ENCODE data around the gene ENOSF1. TPM values are rescaled to one million over a fixed set of nuclear protein-coding genes. Genes with fewer than 3 reads are reported as not detected.
"Not testable (repeated sequence)": the region's sequence is repeated elsewhere in the genome, so short reads cannot be mapped to it uniquely, and the experiment has no call there.

Gene ENOSF1
- total and polyA plus RNA-seq, 8 donors = 24.0 to 114 (median 70.5) TPM

DNA sequence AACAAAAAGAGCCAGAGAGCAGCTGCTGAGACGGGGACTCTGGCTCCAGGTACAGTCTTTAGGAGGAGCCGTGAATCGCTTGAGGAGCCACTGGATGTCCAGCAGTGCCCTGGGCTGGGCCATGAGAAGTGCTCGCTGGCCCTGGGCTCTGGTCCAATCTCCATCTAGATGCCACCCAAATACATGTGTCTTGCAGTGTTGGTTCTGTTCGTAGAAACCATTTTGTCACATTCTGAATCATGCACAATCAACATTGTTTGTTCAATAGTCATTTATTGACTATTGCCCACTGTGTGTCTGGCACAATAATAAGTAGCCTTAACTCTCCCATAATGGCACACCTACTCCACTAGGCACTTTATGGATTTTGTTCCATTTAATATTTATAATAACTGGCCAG is 28.9 kb downstream of the ENOSF1 start:
- DNase-seq = no peak
- Histone ChIP-seq H3K36me3 (peaks cover 22 to 76% (median 67%) of the 10 kb centered on the region in 4 donors), H3K27ac (peak overlapping the region in 2 of 5 donors; percentile 27 to 64), H3K4me1 (peaks cover 2 to 10% (median 8%) of the 10 kb centered on the region in 4 donors), H3K27me3 (no peaks in the 10 kb centered on the region), H3K4me3 (no peak overlapping the region), H3K9me3 (no peaks in the 10 kb centered on the region)
- WGBS, 5 donors = 45 to 67% (median 62%) methylated on average over 5 of the region's 5 CpGs
- TF ChIP-seq EP300 (IDR thresholded peaks at IDR 0.05) (no peak), POLR2A (IDR thresholded peaks at IDR 0.05) (no peak), POLR2AphosphoS5 (IDR thresholded peaks at IDR 0.05) (no peak)
- TF ChIP-seq, protein P1, sequence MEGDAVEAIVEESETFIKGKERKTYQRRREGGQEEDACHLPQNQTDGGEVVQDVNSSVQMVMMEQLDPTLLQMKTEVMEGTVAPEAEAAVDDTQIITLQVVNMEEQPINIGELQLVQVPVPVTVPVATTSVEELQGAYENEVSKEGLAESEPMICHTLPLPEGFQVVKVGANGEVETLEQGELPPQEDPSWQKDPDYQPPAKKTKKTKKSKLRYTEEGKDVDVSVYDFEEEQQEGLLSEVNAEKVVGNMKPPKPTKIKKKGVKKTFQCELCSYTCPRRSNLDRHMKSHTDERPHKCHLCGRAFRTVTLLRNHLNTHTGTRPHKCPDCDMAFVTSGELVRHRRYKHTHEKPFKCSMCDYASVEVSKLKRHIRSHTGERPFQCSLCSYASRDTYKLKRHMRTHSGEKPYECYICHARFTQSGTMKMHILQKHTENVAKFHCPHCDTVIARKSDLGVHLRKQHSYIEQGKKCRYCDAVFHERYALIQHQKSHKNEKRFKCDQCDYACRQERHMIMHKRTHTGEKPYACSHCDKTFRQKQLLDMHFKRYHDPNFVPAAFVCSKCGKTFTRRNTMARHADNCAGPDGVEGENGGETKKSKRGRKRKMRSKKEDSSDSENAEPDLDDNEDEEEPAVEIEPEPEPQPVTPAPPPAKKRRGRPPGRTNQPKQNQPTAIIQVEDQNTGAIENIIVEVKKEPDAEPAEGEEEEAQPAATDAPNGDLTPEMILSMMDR (IDR thresholded peaks at IDR 0.05) = no peak
- intact Hi-C loops (cut with DNase I; ENCODE audit: low total_unique reads) = no loop called here

DNA sequence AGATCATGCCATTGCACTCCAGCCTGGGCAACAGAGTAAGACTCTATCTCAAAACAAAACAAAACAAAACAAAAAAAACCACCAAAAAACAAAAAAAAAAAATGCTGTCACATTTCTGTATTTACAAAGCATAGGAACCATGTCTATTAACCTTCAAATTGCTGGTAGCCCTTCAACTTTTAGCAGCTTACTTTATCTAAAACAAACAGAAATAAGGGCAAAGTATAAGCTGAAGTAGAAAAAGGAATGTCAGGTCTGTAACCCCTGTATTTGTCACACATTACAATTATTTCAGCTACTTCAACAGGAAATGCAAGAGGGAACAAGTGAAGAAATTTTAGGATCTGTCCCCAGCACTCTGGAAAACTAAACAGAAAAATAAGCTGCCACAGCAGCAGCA is 29.6 kb downstream of the ENOSF1 start:
- peak overlapping the region in 2 of 5 donors; percentile 27 to 64 for H3K27ac ChIP-seq
- H3K4me1 ChIP-seq = peaks cover 2 to 10% (median 8%) of the 10 kb centered on the region in 4 donors
- DNase-seq = no peak
- H3K36me3 ChIP-seq = peaks cover 22 to 78% (median 74%) of the 10 kb centered on the region in 4 donors
- no peak for TF ChIP-seq POLR2A (IDR thresholded peaks at IDR 0.05)
- TF ChIP-seq POLR2AphosphoS5 (IDR thresholded peaks at IDR 0.05) = no peak
- TF ChIP-seq, protein P1 (IDR thresholded peaks at IDR 0.05) = no peak
- no peak for TF ChIP-seq EP300 (IDR thresholded peaks at IDR 0.05)
- H3K27me3 ChIP-seq = no peaks in the 10 kb centered on the region
- intact Hi-C loops (cut with DNase I; ENCODE audit: low total_unique reads) = no loop called here
- no peaks in the 10 kb centered on the region for H3K9me3 ChIP-seq
- no peak overlapping the region for H3K4me3 ChIP-seq

DNA sequence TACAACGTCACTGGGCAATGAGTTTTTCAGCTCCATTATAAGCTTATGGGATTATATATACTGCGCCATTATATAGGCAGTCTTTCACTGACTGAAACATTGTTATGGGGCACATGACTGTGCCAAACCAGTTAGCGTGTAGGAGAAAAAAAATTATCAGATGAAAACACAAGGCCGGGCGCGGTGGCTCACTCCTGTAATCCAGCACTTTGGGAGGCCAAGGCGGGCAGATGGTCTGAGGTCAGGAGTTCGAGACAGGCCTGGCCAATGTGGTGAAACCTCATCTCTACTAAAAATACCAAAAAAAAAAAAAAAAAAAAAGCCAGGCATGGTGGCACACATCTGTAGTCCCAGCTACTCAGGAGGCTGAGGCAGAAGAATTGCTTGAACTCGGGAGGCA is 30.0 kb downstream of the ENOSF1 start:
- H3K4me3 ChIP-seq; H3K9me3 ChIP-seq; H3K27me3 ChIP-seq; DNase-seq; intact Hi-C loops (cut with DNase I; ENCODE audit: low total_unique reads); H3K27ac ChIP-seq: not testable (repeated sequence)
- WGBS, 5 donors = 73 to 88% (median 81%) methylated on average over 9 of the region's 9 CpGs
- Histone ChIP-seq H3K36me3 (peaks cover 22 to 78% (median 75%) of the 10 kb centered on the region in 4 donors), H3K4me1 (peaks cover 2 to 10% (median 8%) of the 10 kb centered on the region in 4 donors)

DNA sequence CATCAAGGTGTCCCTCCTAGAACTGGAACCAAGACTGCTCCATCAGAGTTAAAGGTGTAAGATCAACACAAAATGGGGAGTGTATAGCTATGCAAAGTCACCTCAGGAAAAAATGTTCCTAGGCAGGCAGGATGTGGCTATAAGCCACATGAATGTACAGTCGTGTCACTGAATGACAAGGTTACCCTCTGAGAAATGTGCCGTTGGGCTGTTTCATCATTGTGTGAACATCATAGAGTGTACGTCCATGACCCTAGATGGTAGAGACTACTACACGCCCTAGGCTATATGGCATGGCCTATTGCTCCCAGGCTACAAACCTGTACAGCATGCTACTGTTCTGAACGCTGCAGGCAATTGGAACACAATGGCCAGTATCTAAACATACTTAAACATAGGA is 30.4 kb downstream of the ENOSF1 start:
- 71 to 85% (median 80%) methylated on average over 5 of the region's 5 CpGs for WGBS, 5 donors
- peaks cover 20 to 79% (median 75%) of the 10 kb centered on the region in 4 donors for H3K36me3 ChIP-seq
- intact Hi-C loops (cut with DNase I; ENCODE audit: low total_unique reads) = no loop called here
- H3K4me3 ChIP-seq = no peak overlapping the region
- no peaks in the 10 kb centered on the region for H3K27me3 ChIP-seq
- peak in 1 of 2 donors; percentile 35 for DNase-seq
- H3K4me1 ChIP-seq = peaks cover 2 to 10% (median 8%) of the 10 kb centered on the region in 4 donors
- TF ChIP-seq POLR2A (IDR thresholded peaks at IDR 0.05) = no peak
- TF ChIP-seq EP300 (IDR thresholded peaks at IDR 0.05) = no peak
- TF ChIP-seq POLR2AphosphoS5 (IDR thresholded peaks at IDR 0.05) = no peak
- TF ChIP-seq, protein P1 (IDR thresholded peaks at IDR 0.05) = no peak
- H3K9me3 ChIP-seq = no peaks in the 10 kb centered on the region
- H3K27ac ChIP-seq = no peak overlapping the region

DNA sequence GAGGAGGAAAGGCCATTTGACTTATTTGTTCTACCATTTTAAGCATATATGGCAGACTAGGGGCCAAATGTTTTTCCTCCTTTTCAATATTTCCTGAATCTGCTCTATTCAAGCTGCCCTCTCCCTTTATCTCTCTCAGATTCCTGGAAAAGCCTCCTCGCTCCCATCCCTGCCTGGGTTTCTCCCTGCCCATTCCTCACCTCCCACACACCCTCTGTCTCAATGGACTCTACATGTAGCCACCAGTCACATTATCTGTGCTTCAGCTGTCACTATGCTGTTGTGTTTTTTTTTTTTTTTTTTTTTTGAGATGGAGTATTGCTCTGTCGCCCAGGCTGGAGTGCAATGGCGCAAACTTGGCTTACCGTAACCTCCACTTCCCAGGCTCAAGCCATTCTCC is 32.0 kb downstream of the ENOSF1 start:
- TF ChIP-seq POLR2AphosphoS5 (IDR thresholded peaks at IDR 0.05) (no peak), POLR2A (IDR thresholded peaks at IDR 0.05) (no peak), EP300 (IDR thresholded peaks at IDR 0.05) (no peak)
- TF ChIP-seq, protein P1 (IDR thresholded peaks at IDR 0.05) = no peak
- Histone ChIP-seq H3K27ac (no peak overlapping the region), H3K27me3 (no peaks in the 10 kb centered on the region), H3K4me1 (peaks cover 2 to 10% (median 8%) of the 10 kb centered on the region in 4 donors), H3K4me3 (no peak overlapping the region), H3K9me3 (no peaks in the 10 kb centered on the region), H3K36me3 (peaks cover 10 to 83% (median 78%) of the 10 kb centered on the region in 4 donors)
- WGBS, 5 donors = 97 to 100% (median 97%) methylated on average over 4 of the region's 4 CpGs
- no peak for DNase-seq
- intact Hi-C loops (cut with DNase I; ENCODE audit: low total_unique reads) = no loop called here

Measured in stomach (tissue), 9 donors.